HepG2 (cell line): ENCODE data around the gene THAP2. TPM values are rescaled to one million over a fixed set of nuclear protein-coding genes. Genes with fewer than 3 reads are reported as not detected.

Source experiments
- EHMT2 ChIP-seq: fragments of 200-600 bp; sonication (generic); IDR thresholded peaks from 2 replicates; pipeline ENCODE4 v1.7.0; 2017; ENCODE audit warnings: antibody characterized with exemption, low read depth, low read length, borderline replicate concordance
- KDM5A ChIP-seq: fragments of 200-600 bp; sonication (generic); IDR thresholded peaks from 2 replicates; pipeline ENCODE4 v1.7.0; 2018; ENCODE audit warnings: antibody characterized with exemption, mild to moderate bottlenecking, low read length, borderline replicate concordance
- MLLT10 ChIP-seq: sonication (generic); formaldehyde crosslinking; IDR thresholded peaks from 2 replicates; pipeline ENCODE4 v1.4.0; 2020; ENCODE audit warnings: missing genetic modification reagents
- RELA ChIP-seq: sonication (generic); formaldehyde crosslinking; IDR thresholded peaks from 2 replicates; pipeline ENCODE4 v1.4.0; 2020; ENCODE audit warnings: missing genetic modification reagents
- ZNF557 ChIP-seq: sonication (generic); formaldehyde crosslinking; IDR thresholded peaks from 2 replicates; pipeline ENCODE4 v1.4.0; 2020; ENCODE audit warnings: missing genetic modification reagents
- ZNF605 ChIP-seq: sonication (generic); formaldehyde crosslinking; IDR thresholded peaks from 2 replicates; pipeline ENCODE4 v1.8.0; 2022; ENCODE audit warnings: mild to moderate bottlenecking, missing genetic modification reagents
- polyA plus RNA-seq, 8 experiments: library from polyadenylated mRNA; depleted of rRNA in 3 of 8; stranded (reverse) in 7 of 8; unstranded in 1 of 8; fragments of >200 nt; fragmentation: Illumina TruSeq in 4 of 8; extraction: Trizol in 4 of 8; gene quantifications; 2 replicates each; pipeline versions ENCODE4 v1.2.1 to v1.2.3, GENCODE V29; 2011 to 2016; ENCODE audit warnings: low read depth in 4 of 8, missing spikeins in 1 of 8, mixed read lengths in 1 of 8; ENCODE audit not compliant: insufficient read depth in 1 of 8
- total RNA-seq, 5 experiments: library from RNA; depleted of rRNA; stranded (reverse); fragments of >200 nt; fragmentation: Illumina TruSeq; extraction: Trizol; gene quantifications; 2 replicates each; pipeline ENCODE4 v1.2.3, GENCODE V29; 2016; ENCODE audit warnings: low read depth in 1 of 5
- TF ChIP-seq, protein P1 (sequence below): sonication (generic); formaldehyde crosslinking; IDR thresholded peaks from 2 replicates; pipeline ENCODE4 v1.5.0; 2020; ENCODE audit warnings: missing genetic modification reagents
- TF ChIP-seq, protein P2 (sequence below): sonication (generic); formaldehyde crosslinking; IDR thresholded peaks from 2 replicates; pipeline ENCODE4 v1.8.0; 2022; ENCODE audit warnings: mild to moderate bottlenecking, missing genetic modification reagents, borderline replicate concordance
- TF ChIP-seq, protein P3 (sequence below): sonication (generic); formaldehyde crosslinking; IDR thresholded peaks from 2 replicates; pipeline ENCODE4 v1.4.0; 2020; ENCODE audit warnings: mild to moderate bottlenecking, missing genetic modification reagents
- TF ChIP-seq, protein P4 (sequence below): IDR thresholded peaks from 2 replicates; pipeline ENCODE4 v1.6.1; 2016; ENCODE audit warnings: mild to moderate bottlenecking, missing biosample characterization, missing genetic modification reagents
- TF ChIP-seq, protein P5 (sequence below): sonication (generic); formaldehyde crosslinking; IDR thresholded peaks from 2 replicates; pipeline ENCODE4 v1.4.0; 2020; ENCODE audit warnings: mild to moderate bottlenecking, missing genetic modification reagents
- TF ChIP-seq, protein P6 (sequence below): IDR thresholded peaks from 2 replicates; pipeline ENCODE4 v1.6.1; 2012; ENCODE audit warnings: inconsistent platforms

The THAP2 gene
- total and polyA plus RNA-seq, 2 of the 13 experiments (the other 11 are each of a cell fraction or from before 2014, with no cell fraction given), result 5.2 to 6.2 TPM

DNA sequence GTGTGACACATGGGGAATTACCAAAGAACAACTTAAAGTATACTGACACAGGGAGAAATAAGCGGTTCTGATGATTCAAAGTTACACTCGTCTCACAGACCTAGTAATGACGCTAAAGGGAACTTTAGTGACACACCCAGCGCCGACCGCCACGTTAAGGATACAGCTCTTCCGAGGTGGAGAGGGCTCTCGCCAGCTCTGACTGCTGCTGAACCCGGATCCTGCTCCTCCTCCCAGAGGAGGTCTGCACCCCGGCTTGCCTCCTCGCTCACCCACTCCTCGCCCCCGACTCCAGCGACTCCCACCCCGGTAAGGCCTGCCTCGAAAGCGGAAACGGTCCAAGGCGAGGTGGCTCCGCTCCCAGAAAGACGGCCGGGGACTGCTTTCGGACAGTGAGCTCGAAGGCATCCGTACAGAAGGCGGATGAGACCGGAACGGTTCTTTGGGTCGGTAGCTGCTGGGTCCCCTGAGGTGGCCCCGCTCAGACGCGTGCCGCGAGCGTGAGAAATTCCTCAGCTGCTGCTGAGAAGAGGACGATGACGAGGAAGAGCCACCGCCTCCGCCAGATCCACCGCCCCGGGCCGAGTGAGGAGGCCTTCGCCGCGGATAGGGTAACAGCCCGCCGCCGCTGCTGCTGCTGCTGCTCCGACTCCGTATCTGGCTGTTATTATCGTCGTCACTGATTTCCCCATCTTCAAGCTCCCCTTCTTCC, 1.1 kb upstream of the THAP2 start (continued):
- TF ChIP-seq ZNF605 (CRISPR knock-in tag), result peak; percentile 33; the same call in 1 of the 2 replicates
- no peak for TF ChIP-seq KDM5A
- TF ChIP-seq, protein P1, sequence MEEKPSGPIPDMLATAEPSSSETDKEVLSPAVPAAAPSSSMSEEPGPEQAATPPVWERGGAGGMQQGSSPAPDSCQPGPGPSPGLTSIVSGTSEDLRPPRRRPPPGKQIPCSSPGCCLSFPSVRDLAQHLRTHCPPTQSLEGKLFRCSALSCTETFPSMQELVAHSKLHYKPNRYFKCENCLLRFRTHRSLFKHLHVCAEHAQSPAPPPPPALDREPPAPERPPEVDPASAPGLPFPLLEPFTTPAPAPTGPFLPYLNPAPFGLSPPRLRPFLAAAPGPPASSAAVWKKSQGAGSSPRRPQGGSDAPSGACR (CRISPR knock-in tag), result no peak
- TF ChIP-seq RELA (CRISPR knock-in tag), result no peak
- TF ChIP-seq EHMT2, result no peak
- TF ChIP-seq, protein P2, sequence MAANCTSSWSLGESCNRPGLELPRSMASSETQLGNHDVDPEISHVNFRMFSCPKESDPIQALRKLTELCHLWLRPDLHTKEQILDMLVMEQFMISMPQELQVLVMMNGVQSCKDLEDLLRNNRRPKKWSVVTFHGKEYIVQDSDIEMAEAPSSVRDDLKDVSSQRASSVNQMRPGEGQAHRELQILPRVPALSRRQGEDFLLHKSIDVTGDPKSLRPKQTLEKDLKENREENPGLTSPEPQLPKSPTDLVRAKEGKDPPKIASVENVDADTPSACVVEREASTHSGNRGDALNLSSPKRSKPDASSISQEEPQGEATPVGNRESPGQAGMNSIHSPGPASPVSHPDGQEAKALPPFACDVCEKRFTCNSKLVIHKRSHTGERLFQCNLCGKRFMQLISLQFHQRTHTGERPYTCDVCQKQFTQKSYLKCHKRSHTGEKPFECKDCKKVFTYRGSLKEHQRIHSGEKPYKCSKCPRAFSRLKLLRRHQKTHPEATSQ (CRISPR knock-in tag), result no peak
- TF ChIP-seq, protein P3, sequence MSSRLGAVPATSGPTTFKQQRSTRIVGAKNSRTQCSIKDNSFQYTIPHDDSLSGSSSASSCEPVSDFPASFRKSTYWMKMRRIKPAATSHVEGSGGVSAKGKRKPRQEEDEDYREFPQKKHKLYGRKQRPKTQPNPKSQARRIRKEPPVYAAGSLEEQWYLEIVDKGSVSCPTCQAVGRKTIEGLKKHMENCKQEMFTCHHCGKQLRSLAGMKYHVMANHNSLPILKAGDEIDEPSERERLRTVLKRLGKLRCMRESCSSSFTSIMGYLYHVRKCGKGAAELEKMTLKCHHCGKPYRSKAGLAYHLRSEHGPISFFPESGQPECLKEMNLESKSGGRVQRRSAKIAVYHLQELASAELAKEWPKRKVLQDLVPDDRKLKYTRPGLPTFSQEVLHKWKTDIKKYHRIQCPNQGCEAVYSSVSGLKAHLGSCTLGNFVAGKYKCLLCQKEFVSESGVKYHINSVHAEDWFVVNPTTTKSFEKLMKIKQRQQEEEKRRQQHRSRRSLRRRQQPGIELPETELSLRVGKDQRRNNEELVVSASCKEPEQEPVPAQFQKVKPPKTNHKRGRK (CRISPR knock-in tag), result no peak
- TF ChIP-seq, protein P4, sequence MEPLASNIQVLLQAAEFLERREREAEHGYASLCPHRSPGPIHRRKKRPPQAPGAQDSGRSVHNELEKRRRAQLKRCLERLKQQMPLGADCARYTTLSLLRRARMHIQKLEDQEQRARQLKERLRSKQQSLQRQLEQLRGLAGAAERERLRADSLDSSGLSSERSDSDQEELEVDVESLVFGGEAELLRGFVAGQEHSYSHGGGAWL, result no peak; the same call in 1 of the 2 replicates
- 0 out of 2 replicates have a peak, but pooled peaks have one; percentile 27 for TF ChIP-seq MLLT10 (CRISPR knock-in tag)
- TF ChIP-seq, protein P5, sequence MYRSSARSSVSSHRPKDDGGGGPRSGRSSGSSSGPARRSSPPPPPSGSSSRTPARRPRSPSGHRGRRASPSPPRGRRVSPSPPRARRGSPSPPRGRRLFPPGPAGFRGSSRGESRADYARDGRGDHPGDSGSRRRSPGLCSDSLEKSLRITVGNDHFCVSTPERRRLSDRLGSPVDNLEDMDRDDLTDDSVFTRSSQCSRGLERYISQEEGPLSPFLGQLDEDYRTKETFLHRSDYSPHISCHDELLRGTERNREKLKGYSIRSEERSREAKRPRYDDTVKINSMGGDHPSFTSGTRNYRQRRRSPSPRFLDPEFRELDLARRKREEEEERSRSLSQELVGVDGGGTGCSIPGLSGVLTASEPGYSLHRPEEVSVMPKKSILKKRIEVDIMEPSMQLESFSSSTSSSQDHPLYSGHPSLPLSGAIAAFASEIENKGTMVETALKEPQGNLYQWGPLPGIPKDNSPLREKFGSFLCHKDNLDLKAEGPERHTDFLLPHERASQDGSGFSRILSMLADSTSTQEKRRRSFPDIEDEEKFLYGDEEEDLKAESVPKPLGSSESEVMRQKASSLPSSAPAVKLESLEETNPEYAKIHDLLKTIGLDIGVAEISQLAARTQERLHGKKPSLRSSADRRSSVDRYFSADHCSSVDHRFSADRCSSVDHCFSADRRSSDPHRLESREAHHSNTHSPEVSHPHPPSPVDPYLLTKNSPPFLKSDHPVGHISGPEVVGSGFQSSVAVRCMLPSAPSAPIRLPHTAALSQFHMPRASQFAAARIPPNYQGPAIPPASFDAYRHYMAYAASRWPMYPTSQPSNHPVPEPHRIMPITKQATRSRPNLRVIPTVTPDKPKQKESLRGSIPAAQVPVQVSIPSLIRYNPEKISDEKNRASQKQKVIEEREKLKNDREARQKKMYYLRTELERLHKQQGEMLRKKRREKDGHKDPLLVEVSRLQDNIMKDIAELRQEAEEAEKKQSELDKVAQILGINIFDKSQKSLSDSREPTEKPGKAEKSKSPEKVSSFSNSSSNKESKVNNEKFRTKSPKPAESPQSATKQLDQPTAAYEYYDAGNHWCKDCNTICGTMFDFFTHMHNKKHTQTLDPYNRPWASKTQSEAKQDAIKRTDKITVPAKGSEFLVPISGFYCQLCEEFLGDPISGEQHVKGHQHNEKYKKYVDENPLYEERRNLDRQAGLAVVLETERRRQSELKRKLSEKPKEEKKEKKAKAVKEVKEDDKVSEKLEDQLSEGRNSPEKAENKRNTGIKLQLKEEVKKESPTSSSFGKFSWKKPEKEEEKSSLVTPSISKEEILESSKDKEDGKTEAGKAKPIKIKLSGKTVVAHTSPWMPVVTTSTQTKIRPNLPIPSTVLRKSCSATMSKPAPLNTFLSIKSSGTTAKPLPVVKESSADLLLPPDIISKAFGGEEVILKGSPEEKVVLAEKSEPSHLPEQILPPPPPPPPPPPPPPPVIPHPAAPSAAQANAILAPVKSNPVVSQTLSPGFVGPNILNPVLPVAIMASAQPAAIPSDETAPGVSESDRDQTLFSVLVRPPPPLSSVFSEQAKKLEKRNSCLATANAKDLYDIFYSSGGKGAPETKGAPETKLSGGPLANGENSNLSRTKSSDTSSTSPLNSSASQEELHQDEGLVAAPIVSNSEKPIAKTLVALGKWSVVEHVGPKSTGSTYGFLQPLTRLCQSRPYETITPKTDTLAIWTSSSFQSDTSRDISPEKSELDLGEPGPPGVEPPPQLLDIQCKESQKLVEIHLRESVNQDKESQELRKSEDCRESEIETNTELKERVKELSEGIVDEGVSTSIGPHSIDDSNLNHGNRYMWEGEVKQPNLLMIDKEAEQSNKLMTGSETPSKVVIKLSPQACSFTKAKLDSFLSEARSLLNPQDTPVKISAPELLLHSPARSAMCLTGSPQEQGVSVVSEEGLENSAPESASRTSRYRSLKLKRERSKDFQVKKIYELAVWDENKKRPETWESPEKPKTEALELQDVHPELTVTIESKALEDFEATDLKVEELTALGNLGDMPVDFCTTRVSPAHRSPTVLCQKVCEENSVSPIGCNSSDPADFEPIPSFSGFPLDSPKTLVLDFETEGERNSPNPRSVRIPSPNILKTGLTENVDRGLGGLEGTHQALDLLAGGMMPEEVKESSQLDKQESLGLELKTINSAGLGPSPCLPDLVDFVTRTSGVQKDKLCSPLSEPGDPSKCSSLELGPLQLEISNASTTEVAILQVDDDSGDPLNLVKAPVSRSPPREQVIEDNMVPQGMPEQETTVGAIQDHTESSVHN (CRISPR knock-in tag), result no peak
- no peak for TF ChIP-seq ZNF557 (CRISPR knock-in tag)
- TF ChIP-seq, protein P6, sequence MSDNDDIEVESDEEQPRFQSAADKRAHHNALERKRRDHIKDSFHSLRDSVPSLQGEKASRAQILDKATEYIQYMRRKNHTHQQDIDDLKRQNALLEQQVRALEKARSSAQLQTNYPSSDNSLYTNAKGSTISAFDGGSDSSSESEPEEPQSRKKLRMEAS, result peak; percentile 11; the same call in 1 of the 2 replicates
